Measurements from ENCODE around the gene DNAH17.

DNA sequence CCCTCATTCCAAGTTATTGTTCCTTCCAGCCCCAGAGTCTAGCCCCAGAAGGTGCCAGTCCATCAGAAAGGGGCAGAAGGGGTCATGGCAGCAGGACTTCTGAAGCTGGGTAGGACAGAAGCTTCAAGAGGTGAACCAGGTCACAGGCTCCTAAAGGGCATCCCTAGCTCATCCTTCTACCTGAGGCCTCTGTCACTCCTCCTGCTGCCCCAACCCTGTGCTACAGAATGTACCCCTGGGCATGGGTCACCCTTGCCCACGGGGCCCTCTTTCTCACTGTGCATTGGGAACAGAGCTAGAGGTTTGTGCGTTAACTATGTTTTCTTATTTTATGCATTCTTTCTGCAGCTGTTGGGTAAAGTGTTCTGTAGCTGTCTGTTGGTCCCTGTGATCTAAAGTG lies 46.5 kb downstream of the DNAH17 start:
- TF ChIP-seq ZNF70 (CRISPR knock-in tag; IDR thresholded peaks at IDR 0.05) (no peak), OSR1 (CRISPR knock-in tag; IDR thresholded peaks at IDR 0.05) (no peak), BACH2 (CRISPR knock-in tag; IDR thresholded peaks at IDR 0.05; ENCODE audit: borderline replicate concordance) (no peak), ISL1 (CRISPR knock-in tag; IDR thresholded peaks at IDR 0.05) (no peak), SNAI2 (CRISPR knock-in tag; IDR thresholded peaks at IDR 0.05) (no peak), TOX (CRISPR knock-in tag; IDR thresholded peaks at IDR 0.05; ENCODE audit: borderline replicate concordance) (no peak), CSDC2 (CRISPR knock-in tag; IDR thresholded peaks at IDR 0.05) (no peak)

Data from SK-N-SH treated with all-trans-retinoic acid at 6 μM for 48 hours (cell line).